Right cardiac atrium (tissue), 5 donors: ENCODE data around the gene PAX8. TPM values are rescaled to one million over a fixed set of nuclear protein-coding genes. Genes with fewer than 3 reads are reported as not detected.
A peak's percentile ranks its signal among the peaks of the same experiment; 100 is the strongest.
"Not testable (repeated sequence)": the region's sequence is repeated elsewhere in the genome, so short reads cannot be mapped to it uniquely, and the experiment has no call there.

ENCODE experiments used
- ATAC-seq, 2 donors: fragments of 200-7000 bp; cut with Tn5 transposase; one replicate each; pipeline versions ENCODE4 v1.8.0 to v1.9.1; 2020; ENCODE audit warnings: moderate library complexity in 2 of 2, mild to moderate bottlenecking in 1 of 2
- DNase-seq, 3 donors: peaks; one replicate each; pipeline ENCODE4 v3.0.0-alpha.2; 2020
- H3K27ac ChIP-seq: one replicate; pipeline ENCODE4 v1.5.1; 2013; ENCODE audit warnings: mild to moderate bottlenecking, low read length, control low read depth, moderate library complexity
- H3K27me3 ChIP-seq: one replicate; pipeline ENCODE4 v1.6.1; 2013; ENCODE audit not compliant: control insufficient read depth, insufficient read depth
- H3K4me1 ChIP-seq: one replicate; pipeline ENCODE4 v1.6.1; 2013; ENCODE audit warnings: low read length; ENCODE audit not compliant: control insufficient read depth, insufficient read depth
- H3K4me3 ChIP-seq: one replicate; pipeline ENCODE4 v1.5.1; 2013; ENCODE audit warnings: low read length, control low read depth
- H3K9me3 ChIP-seq: one replicate; pipeline ENCODE4 v1.6.1; 2013; ENCODE audit warnings: low read length; ENCODE audit not compliant: control insufficient read depth
- WGBS: extraction: QIAGEN DNeasy Blood & Tissue Kit; methylation state at CpG from one replicate; pipeline ENCODE4 v1.1.7; 2013; 5-methylcytosine and 5-hydroxymethylcytosine counted together
- intact Hi-C, 4 donors: fragments of 100-400 bp; cut with DNase I; formaldehyde crosslinking; loops; one replicate each; pipeline versions ENCODE4 v1.11.0 to v1.14.0; 2022 to 2023
- long read RNA-seq, 4 donors: library from polyadenylated mRNA; unstranded; transcript quantifications; one replicate each; pipeline ENCODE4 v2.0.0, GENCODE V29; 2020 to 2021
- polyA plus RNA-seq: library from polyadenylated mRNA; stranded (reverse); fragments of 200-250 nt; gene quantifications from one replicate; pipeline ENCODE4 v1.2.3, GENCODE V29; 2013
- total RNA-seq, 4 donors: library from RNA; stranded (reverse); fragmentation: NEBNext Ultra II Directional; extraction: Animal tissue kit (Norgen Biotek cat#: 25700); gene quantifications; one replicate each; pipeline ENCODE4 v1.2.1, GENCODE V29; 2021
- donor health status: healthy with polysubstance abuse.
- donor health status: DM: no; HTN: yes; CAD: no.
- donor health status: DM: no; HTN: no; CAD: no.
- donor health status: DM: no; HTN: yes; CAD: no; lungs with severe emphysema.
- donor health status: DM: yes; HTN: yes; CAD: no.

Gene PAX8
- total RNA-seq (1 to 10 TPM in 1 of 4 donors, under 1 TPM in 2, not detected in 1; 0.11 to 1.9 (median 0.68) TPM), polyA plus RNA-seq (0.05 TPM)
- long read RNA-seq, donor 1, result 0 reads
- long read RNA-seq, donor 2, result 0 reads
- long read RNA-seq, donor 3, result 0 reads
- long read RNA-seq, donor 4, partial matches to known transcripts, result 4 of 8 reads
- long read RNA-seq, donor 4, other reads (novel, unspliced or antisense), result 3 of 8 reads

- H3K4me3 ChIP-seq, result no peak within 1 kb of the TSS
- ATAC-seq, result no peak
- no peaks in the 10 kb centered on the region for H3K9me3 ChIP-seq
- 53% methylated on average over 18 of the region's 18 CpGs for WGBS
- intact Hi-C loops, result no loop called here
- H3K27ac ChIP-seq, result no peak within 1 kb of the TSS
- H3K4me1 ChIP-seq, result peaks cover 2% of the 10 kb centered on the region
- DNase-seq, result no peak
- H3K27me3 ChIP-seq, result no peaks in the 10 kb centered on the region
Observed at GRCh38 chr2:113278742-113279139, at the start of gene PAX8. Gene PAX8 (minus strand): TSS chr2:113278921. CDS start chr2:113278394, 527 bp downstream.

GRCh38 chr2:113328043-113328442 is 49.3 kb upstream of the PAX8 start:
- WGBS, result 87% methylated on average over 3 of the region's 3 CpGs
- Histone ChIP-seq H3K27me3 (no peaks in the 10 kb centered on the region), H3K27ac (no peak overlapping the region), H3K4me3 (no peak overlapping the region), H3K4me1 (peaks cover 5% of the 10 kb centered on the region), H3K9me3 (no peaks in the 10 kb centered on the region)
- intact Hi-C loops, result no loop called here
- DNase-seq, result no peak
- ATAC-seq, result no peak

- DNase-seq, intact Hi-C loops, H3K9me3 ChIP-seq, H3K27me3 ChIP-seq, H3K4me1 ChIP-seq: not testable (repeated sequence)
- WGBS, result 10% methylated on average over 14 of the region's 14 CpGs
- Histone ChIP-seq H3K4me3 (peak overlapping the region; percentile 88), H3K27ac (peak overlapping the region; percentile 33)
- ATAC-seq, result peak; percentile 20 to 39
Observed at GRCh38 chr2:113325161-113325731, 46.5 kb upstream of the PAX8 start.

GRCh38 chr2:113324684-113325160 is 46.0 kb upstream of the PAX8 start:
- intact Hi-C loops, result no loop called here
- H3K4me1 ChIP-seq, result peaks cover 5% of the 10 kb centered on the region
- DNase-seq (peak; percentile 50 to 79 (median 68)), ATAC-seq (peak; percentile 87 to 88)
- no peaks in the 10 kb centered on the region for H3K9me3 ChIP-seq
- under 1% methylated on average over 27 of the region's 27 CpGs for WGBS
- no peaks in the 10 kb centered on the region for H3K27me3 ChIP-seq
- H3K27ac ChIP-seq, result peak overlapping the region; percentile 33
- H3K4me3 ChIP-seq, result peak overlapping the region; percentile 88

GRCh38 chr2:113323129-113323528 is 44.4 kb upstream of the PAX8 start:
- WGBS, result 49% methylated on average over 5 of the region's 5 CpGs
- ATAC-seq, result not testable (repeated sequence)

GRCh38 chr2:113320106-113320505 is 41.4 kb upstream of the PAX8 start:
- ATAC-seq, intact Hi-C loops, H3K4me1 ChIP-seq, H3K27ac ChIP-seq, DNase-seq, H3K9me3 ChIP-seq, H3K27me3 ChIP-seq, H3K4me3 ChIP-seq: not testable (repeated sequence)
- WGBS, result 66% methylated on average over 7 of the region's 7 CpGs

More at GRCh38 chr2:113323129-113323528, 44.4 kb upstream of the PAX8 start:
- H3K4me1 ChIP-seq, intact Hi-C loops, H3K27ac ChIP-seq, H3K9me3 ChIP-seq, H3K4me3 ChIP-seq, DNase-seq, H3K27me3 ChIP-seq: not testable (repeated sequence)

GRCh38 chr2:113318941-113319340 is 40.2 kb upstream of the PAX8 start:
- intact Hi-C loops, DNase-seq, ATAC-seq, H3K4me1 ChIP-seq, H3K27me3 ChIP-seq, H3K4me3 ChIP-seq, H3K27ac ChIP-seq, H3K9me3 ChIP-seq: not testable (repeated sequence)
- WGBS, result 89% methylated on average over 3 of the region's 3 CpGs

GRCh38 chr2:113316085-113316484 is 37.4 kb upstream of the PAX8 start:
- intact Hi-C loops, result no loop called here
- Histone ChIP-seq H3K4me1 (no peaks in the 10 kb centered on the region), H3K27me3 (no peaks in the 10 kb centered on the region), H3K27ac (no peak overlapping the region), H3K4me3 (no peak overlapping the region), H3K9me3 (no peaks in the 10 kb centered on the region)
- 62% methylated on average over 2 of the region's 2 CpGs for WGBS
- ATAC-seq (no peak), DNase-seq (no peak)

- intact Hi-C loops, H3K9me3 ChIP-seq, ATAC-seq, H3K4me1 ChIP-seq, H3K27me3 ChIP-seq, H3K4me3 ChIP-seq, DNase-seq, H3K27ac ChIP-seq: not testable (repeated sequence)
Observed at GRCh38 chr2:113314663-113315062, 35.9 kb upstream of the PAX8 start.

GRCh38 chr2:113314176-113314575 is 35.5 kb upstream of the PAX8 start:
- DNase-seq, H3K4me3 ChIP-seq, intact Hi-C loops, H3K4me1 ChIP-seq, H3K27ac ChIP-seq, H3K9me3 ChIP-seq, H3K27me3 ChIP-seq, ATAC-seq: not testable (repeated sequence)
- 89% methylated on average over 3 of the region's 3 CpGs for WGBS

GRCh38 chr2:113311781-113312180 is 33.1 kb upstream of the PAX8 start:
- H3K4me1 ChIP-seq, H3K9me3 ChIP-seq, H3K27me3 ChIP-seq, H3K4me3 ChIP-seq, DNase-seq, H3K27ac ChIP-seq, ATAC-seq, intact Hi-C loops: not testable (repeated sequence)
- 80% methylated on average over 1 of the region's 1 CpG for WGBS
